Spleen (tissue), 7 donors: Measurements from ENCODE around the gene NANOG.
"Not testable (repeated sequence)": the region's sequence is repeated elsewhere in the genome, so short reads cannot be mapped to it uniquely, and the experiment has no call there.

ENCODE experiments used
- CTCF ChIP-seq, 11 experiments: fragments of 200-600 bp in 7 of 11; fragments of 450-650 bp in 4 of 11; sonication (generic) in 4 of 11; IDR thresholded peaks in 8 of 11; conservative IDR thresholded peaks in 3 of 11; 1 replicate in 7 of 11; 2 replicates in 4 of 11; pipeline versions ENCODE4 v1.4.0 to v1.8.0; 2016 to 2021; ENCODE audit warnings: antibody characterized with exemption in 11 of 11, inconsistent platforms in 4 of 11, mild to moderate bottlenecking in 1 of 11
- POLR2A ChIP-seq, 3 donors: fragments of 450-650 bp; IDR thresholded peaks; one replicate each; pipeline ENCODE4 v1.5.1; 2017; ENCODE audit warnings: antibody characterized with exemption in 3 of 3, mild to moderate bottlenecking in 1 of 3
- POLR2AphosphoS5 ChIP-seq, 3 donors: sonication (generic); formaldehyde crosslinking; IDR thresholded peaks; one replicate each; pipeline ENCODE4 v1.5.1; 2017; ENCODE audit warnings: antibody characterized with exemption in 3 of 3
- donor health status: DM: no; HTN: no; CAD: no; lungs with moderate emphysema.
- donor health status: DM: no; HTN: no; CAD: no.
- donor health status: DM: no; HTN: no; CAD: no.

GRCh38 chr12:7806319-7806718, 17.1 kb downstream of the NANOG start:
- not testable (repeated sequence) for TF ChIP-seq POLR2AphosphoS5 (IDR thresholded peaks at IDR 0.05); CTCF (IDR thresholded peaks at IDR 0.05 in 8 of 11, conservative IDR thresholded peaks at IDR 0.05 in 3 of 11); POLR2A (IDR thresholded peaks at IDR 0.05)
